Measurements from ENCODE around the gene IER5L.
"Not testable (repeated sequence)": the region's sequence is repeated elsewhere in the genome, so short reads cannot be mapped to it uniquely, and the experiment has no call there.

IER5L gene

GRCh38 chr9:129202613-129203555 is 24.8 kb upstream of the IER5L start:
- DNase-seq: peak; percentile 48 to 83 (median 79)

GRCh38 chr9:129201866-129202265 is 23.8 kb upstream of the IER5L start:
- no peak for DNase-seq

- DNase-seq: no peak
Observed at GRCh38 chr9:129201289-129201688, 23.2 kb upstream of the IER5L start.

GRCh38 chr9:129200255-129200654 is 22.2 kb upstream of the IER5L start:
- DNase-seq: no peak

GRCh38 chr9:129199044-129199435 is 21.0 kb upstream of the IER5L start:
- no peak for DNase-seq

GRCh38 chr9:129198319-129199043 is 20.4 kb upstream of the IER5L start:
- DNase-seq: no peak

GRCh38 chr9:129197978-129198318 is 19.9 kb upstream of the IER5L start:
- DNase-seq: no peak

- not testable (repeated sequence) for DNase-seq
Observed at GRCh38 chr9:129197045-129197444, 19.0 kb upstream of the IER5L start.

- no peak for DNase-seq
Observed at GRCh38 chr9:129195606-129196005, 17.5 kb upstream of the IER5L start.

GRCh38 chr9:129194221-129194620 is 16.2 kb upstream of the IER5L start:
- no peak for DNase-seq

GRCh38 chr9:129193655-129194054 is 15.6 kb upstream of the IER5L start:
- DNase-seq: peak in 1 of 3 experiments; percentile 42

- no peak for DNase-seq
Observed at GRCh38 chr9:129191234-129191633, 13.2 kb upstream of the IER5L start.

GRCh38 chr9:129189971-129190370 is 11.9 kb upstream of the IER5L start:
- DNase-seq: not testable (repeated sequence)

- no peak for DNase-seq
Observed at GRCh38 chr9:129187042-129187441, 9.0 kb upstream of the IER5L start.

- no peak for DNase-seq
Observed at GRCh38 chr9:129185991-129186390, 7.9 kb upstream of the IER5L start.

GRCh38 chr9:129185402-129185801 is 7.3 kb upstream of the IER5L start:
- no peak for DNase-seq

GRCh38 chr9:129184596-129185122 is 6.6 kb upstream of the IER5L start:
- DNase-seq: no peak

- DNase-seq: no peak
Observed at GRCh38 chr9:129184219-129184524, 6.1 kb upstream of the IER5L start.

GRCh38 chr9:129183495-129184218 is 5.6 kb upstream of the IER5L start:
- DNase-seq: no peak

GRCh38 chr9:129182625-129183494 is 4.8 kb upstream of the IER5L start:
- no peak for DNase-seq

- DNase-seq: no peak
Observed at GRCh38 chr9:129182122-129182521, 4.1 kb upstream of the IER5L start.

GRCh38 chr9:129181246-129181645 is 3.2 kb upstream of the IER5L start:
- DNase-seq: no peak

Data from NCI-H1417 (cell line).